HG02852 (cell line): Measurements from ENCODE around the gene DISP3.

Experiments
- ATAC-seq: cut with Tn5 transposase; IDR thresholded peaks from one replicate; pipeline ENCODE4 v1.9.1; 2021; ENCODE audit warnings: mild to moderate bottlenecking, moderate library complexity; ENCODE audit not compliant: unreplicated experiment

DISP3 gene

DNA sequence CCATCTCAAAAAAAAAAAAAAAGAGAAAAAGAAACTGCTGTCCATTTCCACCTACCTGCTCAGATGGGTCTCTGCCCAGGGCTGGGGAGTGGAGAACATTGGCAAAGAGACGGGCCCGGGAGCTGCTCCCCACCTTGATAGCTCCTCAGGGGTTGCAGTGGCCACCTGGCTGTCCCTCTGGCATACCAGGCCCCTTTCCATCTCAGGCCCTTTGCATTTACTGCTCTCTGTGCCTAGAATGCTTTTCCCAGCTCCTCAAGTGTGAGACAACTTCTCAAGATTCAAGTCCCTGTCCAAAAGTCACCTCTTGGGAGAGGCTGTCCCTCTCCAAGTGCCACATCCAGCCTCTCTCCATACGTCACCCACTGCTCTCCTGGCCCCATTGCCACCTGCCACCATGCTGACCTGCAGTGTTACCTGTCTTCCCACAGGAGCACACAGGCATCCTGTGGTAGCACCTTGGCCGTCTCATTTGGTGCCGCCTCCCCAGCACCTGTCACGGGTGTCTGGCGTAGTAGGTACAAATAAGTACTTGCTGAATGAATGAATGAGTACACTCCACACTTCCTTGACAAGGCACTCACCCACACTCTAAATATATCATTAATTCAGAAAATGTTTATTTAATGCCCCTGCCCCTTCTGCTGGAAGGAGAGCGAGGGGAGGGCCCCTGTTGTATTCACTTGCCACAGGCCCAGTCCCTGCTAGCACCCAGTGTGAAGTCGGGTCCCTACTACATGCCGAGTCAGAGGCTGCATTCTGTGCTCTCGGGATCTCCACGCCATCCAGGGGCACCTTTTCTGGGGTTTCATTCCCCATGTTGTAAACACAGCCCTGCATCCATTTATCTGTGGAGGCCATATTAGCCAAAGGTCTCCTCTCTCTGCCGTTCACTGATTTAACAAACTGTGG lies 48.8 kb downstream of the DISP3 start:
- ATAC-seq, result no peak

DNA sequence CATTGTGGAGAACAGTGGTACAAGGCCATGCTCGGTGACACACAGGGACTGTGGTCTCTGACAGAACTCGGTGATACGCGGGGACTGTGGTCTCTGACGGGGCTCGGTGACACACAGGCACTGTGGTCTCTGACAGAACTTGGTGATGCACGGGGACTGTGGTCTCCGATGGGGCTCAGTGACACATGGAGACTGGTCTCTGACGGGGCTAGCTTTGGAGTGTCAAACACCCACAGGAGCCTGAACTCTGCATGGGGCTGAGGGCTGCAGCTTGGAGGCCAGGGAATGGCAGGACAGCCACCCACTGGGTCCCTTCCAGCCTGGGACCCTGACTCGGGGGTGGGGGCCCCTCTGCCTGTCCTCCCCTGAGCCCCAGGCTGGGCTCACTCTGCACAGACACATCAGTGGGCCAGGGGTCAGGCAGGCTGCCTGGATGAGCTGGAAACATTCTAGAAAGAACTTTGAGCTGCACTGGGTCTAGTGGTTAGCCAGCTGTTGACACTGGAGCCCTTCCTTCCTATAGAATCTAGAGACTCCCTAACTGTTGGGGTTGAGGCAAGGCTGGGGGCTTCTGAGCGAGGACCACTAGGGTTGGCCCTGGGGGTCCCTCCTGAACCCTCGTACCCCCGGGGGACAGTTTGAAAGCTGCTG lies 49.8 kb downstream of the DISP3 start:
- ATAC-seq, result no peak

DNA sequence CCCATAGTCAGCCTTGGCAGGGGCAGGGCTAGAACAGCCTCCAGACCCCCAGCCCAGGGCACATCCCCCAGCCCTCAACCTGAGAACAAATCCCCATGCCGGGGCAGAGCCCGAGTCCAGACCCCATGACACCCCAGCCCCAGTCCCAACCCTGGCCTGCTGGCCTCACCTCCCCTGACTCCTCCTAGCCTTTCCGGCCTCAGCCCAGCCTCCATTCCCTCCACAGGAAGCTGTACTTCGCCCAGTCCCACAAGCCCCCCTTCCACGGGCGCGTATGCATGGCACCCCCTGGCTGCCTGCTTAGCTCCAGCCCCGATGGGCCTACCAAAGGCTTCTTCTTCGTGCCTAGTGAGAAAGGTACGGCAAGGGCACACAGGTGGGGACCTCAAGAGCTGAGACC lies 50.4 kb downstream of the DISP3 start:
- no peak for ATAC-seq

DNA sequence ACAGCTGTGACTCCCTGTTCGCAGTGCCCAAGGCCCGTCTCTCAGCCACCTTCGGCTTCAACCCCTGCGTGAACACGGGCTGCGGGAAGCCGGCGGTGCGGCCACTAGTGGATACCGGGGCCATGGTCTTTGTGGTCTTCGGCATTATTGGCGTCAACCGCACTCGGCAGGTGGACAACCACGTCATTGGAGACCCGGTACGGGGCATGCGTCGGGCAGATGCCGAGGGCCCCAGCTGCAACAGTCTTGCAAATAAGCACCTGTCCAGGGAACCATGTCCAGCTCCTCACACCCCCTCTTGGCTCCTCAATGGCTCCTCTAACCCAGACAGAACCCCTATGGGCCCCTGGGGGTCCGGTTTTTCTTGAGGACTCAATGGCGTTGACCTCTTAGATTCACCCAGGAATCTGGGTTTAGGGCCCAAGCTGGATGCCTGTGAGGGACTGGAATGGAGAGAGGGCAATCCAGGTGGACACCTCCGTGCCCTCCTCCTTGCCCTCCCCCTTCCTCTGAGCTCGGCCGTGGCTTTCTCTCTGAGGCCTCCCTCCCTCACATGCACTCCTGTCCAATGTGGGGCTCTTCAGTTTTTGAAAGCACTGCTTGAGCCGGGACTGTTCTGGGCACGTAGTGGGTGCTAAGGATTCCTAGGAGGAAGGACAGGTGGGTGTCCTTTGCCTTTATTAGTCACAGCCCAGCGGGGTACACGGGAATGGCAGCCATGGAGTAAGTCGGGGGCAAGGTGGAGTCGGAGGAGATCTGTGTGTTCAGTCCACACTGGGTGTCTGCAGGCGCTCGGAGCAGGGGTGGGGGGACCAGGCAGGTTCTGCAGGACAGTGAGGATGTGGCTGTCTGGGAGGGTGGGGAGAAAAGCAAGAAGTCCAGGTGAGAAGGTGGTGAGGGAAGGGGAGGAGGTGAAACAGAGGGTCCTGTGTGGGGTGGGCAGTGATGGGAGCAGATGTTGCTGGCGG lies 51.1 kb downstream of the DISP3 start:
- ATAC-seq, result no peak

DNA sequence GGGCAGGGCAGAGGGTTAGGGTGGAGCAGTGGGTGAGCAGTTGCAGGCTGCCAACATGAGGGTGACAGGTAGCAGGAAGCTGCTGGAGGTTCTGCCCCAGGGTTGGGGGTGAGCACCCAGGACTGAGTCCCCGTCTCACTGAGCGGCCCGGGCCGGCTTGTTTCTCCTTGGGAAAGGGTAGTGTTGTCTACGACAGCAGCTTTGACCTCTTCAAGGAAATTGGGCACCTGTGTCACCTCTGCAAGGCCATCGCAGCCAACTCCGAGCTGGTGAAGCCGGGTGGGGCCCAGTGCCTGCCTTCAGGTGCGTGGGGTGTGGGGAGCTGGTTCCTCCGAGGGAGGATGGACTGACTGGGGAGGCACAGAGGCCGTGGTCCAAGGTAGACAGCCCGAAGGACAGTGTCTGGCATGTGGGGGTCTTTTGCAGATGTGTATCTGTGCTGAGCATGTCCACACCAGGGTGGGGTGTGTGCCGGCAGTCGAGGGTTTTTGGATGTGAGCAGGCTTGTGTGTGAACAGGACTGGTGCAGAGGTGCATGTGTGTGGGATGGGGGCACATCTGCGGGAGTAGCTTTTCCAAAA lies 51.9 kb downstream of the DISP3 start:
- no peak for ATAC-seq

DNA sequence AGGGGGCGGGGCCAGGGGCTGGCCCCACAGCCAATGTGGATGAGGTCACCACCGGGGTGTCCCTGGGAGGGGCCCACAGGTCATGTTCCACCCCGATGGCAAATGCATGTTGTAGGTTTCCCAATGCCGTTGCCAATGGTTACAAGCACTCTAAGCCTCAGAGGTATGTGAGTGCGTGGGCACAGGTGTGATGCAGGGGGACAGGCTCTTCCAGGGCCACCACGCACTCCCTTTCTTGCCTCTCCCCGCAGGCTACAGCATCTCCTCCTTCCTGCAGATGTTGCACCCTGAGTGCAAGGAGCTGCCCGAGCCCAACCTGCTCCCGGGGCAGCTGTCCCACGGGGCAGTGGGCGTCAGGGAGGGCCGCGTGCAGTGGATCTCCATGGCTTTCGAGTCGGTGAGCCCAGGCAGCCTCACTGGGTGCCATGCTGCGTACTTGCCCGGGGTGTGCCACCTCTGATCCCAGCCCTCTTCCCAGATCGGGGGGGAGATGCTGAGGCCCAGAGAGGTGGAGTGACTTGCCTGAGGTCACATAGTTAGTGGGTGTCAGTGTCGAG lies 52.4 kb downstream of the DISP3 start:
- ATAC-seq, result no peak

DNA sequence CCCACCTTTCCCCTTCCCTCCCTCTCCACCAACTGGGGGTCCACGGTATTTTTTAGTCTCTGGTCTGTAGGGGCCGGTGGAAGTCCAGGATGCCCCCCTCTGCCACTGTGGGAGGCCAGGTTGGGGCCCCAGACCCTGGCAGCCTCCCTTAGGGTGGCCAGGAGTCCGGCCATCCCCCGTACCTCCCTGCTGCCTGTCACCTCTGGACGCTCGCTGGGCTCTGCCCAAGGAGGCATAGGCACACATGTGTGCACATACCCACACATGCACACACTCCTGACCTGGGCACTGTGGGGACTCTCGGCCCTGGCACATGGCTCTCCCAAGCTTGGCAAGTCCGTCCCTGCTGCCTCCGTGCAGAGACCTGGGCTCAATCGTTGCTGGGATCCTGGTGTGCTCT lies 53.0 kb downstream of the DISP3 start:
- ATAC-seq, result no peak

DNA sequence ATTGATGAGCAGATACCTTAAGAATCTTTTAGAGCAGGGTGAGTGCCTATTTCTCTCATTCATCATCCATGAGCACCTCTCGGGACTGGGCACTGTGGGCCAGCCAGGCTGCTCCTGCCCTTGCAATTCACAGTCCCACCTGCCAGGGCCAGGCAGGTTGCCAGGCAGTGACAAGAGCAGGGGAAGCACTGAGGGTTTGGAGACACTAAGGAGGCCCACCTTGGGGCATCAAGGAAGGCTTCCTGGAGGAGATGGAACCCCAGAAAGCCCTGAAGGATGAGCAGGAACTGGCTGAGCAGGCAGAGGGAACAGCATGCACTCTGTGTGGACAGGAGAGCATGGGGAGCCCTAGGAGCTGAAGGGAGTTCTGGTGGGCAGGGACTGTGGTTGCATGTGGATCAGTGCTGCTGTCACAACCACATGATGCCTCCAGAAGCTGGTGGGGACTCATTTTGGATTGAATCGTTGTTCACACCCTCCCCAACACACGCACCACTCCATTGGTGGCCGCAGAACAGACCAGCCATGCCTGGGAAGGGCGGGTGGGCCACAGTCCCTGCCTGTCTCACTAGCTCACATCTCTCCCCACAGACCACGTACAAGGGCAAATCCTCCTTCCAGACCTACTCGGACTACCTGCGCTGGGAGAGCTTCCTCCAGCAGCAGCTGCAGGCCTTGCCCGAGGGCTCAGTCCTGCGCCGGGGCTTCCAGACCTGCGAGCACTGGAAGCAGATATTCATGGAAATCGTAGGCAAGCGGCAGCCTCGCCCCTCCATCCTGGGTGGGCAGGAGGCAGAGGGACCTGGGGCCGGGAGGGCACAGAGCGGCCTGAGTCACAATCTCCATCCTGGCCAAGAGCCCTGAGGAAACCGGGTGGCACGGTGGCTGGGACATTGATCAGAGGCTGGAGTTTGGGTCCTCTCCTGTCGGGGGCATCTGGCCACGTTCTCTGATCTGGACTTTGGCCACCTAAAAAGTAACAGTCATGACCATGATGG lies 55.1 kb downstream of the DISP3 start:
- ATAC-seq, result no peak

DNA sequence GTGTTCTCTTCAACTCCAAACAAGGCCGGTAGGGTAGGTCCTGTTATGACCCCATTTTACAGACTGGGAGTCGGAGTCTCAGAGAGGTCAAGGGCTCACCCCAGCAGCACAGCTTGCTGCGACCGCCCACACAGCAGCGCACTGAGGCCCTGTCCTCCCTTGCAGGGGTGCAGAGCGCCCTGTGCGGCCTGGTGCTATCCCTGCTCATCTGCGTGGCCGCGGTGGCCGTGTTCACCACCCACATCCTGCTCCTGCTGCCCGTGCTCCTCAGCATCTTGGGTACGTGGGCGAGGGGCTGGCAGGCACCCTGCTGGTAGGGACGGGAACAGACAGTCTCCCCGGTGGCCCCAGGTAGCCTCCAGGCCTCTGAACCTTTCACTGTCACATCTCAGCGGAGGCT lies 55.9 kb downstream of the DISP3 start:
- no peak for ATAC-seq

DNA sequence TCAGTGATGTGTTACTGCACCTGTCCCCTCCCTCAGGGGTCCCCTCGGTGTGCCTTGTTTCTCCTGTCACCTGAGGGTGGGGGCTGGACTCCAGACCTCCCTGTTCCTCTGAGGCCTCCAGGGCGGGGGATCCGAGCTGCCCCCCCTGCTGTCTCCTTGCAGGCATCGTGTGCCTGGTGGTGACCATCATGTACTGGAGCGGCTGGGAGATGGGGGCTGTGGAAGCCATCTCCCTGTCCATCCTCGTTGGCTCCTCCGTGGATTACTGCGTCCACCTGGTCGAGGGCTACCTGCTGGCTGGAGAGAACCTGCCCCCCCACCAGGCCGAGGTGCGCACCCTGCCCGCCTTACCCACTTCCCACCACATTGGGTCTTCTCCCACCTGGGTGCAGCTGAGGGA lies 56.4 kb downstream of the DISP3 start:
- no peak for ATAC-seq

DNA sequence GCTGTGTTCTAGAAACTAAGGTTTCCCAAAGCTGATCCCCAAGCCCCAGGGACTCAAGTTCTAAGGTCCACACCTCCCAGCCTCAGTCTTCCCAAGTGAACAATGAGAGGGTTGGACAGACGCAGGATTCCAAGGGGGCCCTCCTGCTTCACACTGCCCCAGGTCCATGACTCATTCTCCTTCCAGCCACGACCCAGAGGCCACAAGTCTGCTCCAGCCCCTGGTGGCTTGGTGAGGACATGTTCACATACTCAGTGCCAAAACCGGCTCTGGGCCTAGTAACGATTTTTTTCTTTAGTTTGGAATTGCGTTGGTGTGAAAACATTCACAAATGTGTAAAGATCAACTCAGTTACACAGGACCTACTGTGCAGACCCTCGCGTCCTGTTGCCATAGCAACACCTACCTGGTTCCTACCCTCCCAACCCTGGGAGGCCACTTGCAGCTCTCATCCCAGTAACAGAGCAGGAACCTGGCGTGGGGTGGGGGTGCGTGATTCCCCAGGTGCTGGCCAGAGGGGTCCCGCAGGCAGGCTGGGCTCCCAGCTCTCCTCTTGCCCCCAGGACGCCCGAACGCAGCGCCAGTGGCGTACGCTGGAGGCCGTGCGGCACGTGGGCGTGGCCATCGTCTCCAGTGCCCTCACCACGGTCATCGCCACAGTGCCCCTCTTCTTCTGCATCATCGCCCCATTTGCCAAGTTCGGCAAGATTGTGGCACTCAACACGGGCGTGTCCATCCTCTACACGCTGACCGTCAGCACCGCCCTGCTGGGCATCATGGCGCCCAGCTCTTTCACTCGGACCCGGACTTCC lies 57.0 kb downstream of the DISP3 start:
- ATAC-seq, result no peak

DNA sequence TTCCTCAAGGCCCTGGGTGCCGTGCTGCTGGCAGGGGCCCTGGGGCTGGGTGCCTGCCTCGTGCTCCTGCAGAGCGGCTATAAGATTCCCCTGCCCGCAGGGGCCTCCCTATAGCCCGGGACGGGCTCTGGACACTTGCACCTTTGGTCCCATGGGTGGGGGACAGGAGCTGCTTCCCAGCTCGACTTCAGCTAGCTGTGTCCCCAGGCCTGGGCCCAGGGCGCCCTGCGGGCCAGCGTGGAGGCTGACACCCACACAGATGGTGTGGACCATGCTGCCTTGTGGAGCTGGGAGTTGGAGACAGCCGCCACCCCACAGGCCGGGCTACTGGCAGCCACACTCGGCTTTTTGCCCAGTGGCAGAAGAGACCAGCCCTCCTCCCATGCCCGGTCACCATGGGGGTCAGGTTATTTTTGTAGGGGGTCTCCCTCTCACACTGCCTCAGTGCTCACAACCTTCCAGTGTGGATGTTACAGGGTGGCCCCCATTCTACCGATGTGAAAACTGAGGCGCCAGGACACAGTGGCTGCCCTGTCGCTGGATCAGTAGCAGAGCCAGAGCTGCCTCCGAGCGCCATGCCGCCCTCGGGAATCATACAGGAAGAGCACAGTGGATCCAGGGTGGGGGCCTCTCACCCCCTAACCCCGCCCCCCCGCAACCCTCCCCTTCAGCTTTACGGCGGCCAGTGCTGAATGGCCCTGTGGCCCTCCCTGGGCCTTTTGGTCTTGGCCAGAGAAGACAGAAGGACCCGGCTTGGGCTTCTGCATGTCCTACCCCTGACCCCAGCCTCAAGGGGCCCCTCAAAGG lies 57.8 kb downstream of the DISP3 start:
- no peak for ATAC-seq

DNA sequence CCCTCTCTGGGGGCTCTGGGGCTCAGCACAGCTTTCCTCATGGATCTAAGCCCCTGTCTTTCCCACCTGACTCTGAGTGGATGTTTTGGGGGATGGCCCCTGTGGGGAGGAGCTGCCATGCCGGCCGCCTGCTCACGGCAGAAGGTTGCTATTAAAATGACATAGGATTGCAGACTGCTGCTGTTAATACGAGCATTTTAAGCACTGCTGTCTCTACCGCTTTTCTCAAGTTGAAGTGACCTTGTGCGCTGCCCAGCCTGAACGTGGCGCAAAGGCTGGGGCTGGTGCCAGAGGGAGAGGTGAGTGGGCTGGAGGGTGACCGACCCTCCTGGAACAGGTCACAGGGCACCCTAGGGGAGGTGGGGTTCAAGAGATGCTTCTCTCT lies 58.4 kb downstream of the DISP3 start:
- ATAC-seq, result no peak

DNA sequence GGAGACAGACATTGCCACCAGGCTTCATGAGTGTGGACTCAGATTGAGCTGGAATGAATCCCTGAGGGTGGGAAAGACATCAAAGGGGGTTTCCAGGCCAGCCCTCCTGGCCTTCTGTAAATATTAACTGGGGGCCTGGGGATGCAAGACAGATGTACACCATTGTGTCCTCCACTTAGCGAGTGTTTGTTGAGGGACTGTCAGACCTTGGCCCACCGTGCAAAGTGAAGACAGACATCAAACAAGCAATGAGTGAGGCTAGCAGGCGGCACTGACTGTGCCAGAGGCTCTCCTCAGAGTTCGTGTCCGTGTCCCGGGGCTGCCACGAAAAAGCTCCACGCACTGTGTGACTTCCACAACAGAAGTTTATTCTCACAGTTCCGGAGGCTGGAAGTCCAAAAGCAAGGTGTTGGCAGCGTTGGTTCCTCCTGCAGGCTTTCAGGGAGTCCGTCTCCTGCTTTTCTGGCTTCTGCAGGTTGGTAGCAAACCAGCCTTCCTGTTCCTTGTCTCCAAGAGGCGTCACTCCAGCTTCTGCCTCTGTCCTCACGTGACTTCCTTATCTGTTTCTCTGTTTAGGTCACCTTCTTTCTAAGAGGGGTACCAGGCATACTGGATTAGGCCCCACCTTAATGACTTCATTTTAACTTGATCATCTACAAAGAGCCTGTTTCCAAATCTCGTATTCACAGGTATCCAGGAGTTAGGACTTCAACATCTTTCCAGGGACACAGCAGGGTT lies 59.1 kb downstream of the DISP3 start:
- ATAC-seq, result no peak

DNA sequence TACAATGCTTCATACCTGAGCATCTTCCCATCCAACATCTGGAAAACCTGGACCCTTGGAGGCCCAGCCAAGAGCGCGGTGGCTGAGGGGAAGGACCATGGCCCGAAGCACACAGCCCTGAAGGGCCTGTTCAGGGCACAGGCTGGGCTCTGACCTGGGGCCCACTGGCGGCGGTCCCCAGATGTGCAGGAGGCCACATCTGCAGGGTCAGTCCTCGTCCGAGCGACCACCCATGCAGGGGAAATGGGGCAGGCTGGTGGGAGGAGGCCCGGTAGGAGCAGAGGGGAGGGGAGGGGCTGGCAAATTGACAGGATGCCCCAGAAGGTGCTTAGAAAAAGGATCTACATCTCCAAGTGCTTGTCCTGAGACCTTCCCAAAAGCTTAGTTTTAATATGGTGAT lies 59.9 kb downstream of the DISP3 start:
- no peak for ATAC-seq

DNA sequence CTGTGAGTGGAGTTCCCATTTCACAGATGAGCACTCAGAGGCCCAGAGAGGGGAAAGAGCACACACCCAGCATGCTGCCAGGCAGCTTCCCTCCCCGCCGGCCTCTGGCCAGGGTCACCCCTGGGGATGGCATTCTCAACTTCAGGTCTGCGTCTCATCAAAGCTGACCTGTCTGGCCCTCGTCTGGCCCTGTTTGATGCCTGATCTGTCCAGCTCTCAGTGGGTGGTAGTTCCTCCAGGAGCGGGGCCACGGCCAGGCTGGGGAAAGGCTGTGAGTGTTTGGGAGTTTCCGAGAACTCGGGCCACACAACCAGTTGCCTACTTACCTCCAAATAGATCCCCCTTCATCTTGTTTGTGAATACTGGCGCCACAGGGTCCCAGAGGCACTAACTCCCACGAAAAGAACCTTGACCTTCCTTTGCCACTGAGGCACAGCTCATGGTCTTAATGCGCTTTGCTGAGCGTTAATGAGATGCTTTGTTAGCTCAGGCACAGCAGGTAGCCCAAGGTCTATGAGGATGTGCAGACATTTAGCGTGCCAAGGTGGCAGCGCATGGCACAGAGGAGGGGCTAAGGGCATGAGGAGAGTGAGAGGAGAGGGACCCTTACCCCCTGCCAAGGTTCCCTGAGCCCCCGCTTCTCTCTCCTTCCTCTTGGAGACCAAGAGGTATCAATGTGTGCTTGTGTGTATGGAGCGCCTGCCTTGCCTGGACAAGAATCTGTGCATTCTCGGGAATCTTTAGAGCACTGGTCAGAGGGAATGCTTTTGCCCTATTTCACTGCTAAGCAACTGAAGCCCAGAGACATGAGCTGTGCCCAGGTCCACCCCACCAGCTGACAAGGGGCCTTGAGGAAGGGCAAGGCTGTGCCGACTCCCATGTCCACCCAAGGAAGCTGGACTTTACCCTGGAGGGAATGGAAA lies 61.2 kb downstream of the DISP3 start:
- ATAC-seq, result no peak
